NCI-H748 (cell line): ENCODE results near the gene IL32.
"Not testable (repeated sequence)": the region's sequence is repeated elsewhere in the genome, so short reads cannot be mapped to it uniquely, and the experiment has no call there.

Experiments used
- DNase-seq: peaks from one replicate; lab custom pipeline; 2025; ENCODE audit not compliant: unreplicated experiment; lab: John Stamatoyannopoulos, UW

IL32 gene

DNA sequence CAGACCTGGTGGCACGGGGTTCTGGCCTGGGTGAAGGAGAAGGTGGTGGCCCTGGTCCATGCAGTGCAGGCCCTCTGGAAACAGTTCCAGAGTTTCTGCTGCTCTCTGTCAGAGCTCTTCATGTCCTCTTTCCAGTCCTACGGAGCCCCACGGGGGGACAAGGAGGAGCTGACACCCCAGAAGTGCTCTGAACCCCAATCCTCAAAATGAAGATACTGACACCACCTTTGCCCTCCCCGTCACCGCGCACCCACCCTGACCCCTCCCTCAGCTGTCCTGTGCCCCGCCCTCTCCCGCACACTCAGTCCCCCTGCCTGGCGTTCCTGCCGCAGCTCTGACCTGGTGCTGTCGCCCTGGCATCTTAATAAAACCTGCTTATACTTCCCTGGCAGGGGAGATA lies 3.7 kb downstream of the IL32 start:
- not testable (repeated sequence) for DNase-seq

DNA sequence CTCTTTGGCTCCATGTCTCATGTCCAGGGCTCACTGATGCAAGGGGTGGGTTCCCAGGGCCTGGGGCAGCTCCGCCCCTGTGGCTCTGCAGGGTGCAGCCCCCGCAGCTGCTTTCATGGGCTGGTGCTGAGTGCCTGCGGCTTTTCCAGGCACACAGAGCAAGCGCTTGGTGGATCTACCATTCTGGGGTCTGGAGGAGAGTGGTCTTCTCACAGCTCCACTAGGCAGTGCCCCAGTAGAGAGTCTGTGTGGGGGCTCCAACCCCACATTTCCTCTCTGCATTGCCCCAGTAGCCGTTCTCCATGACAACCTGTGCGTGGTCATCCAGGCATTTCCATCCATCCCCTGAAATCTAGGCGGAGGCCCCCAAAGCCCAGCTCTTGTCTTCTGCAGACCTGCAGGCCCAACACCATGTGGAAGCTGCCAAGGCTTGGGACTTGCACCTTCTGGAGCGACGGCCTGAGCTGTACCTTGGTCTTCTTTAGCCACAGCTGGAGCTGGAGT lies 5.2 kb downstream of the IL32 start:
- DNase-seq = no peak

DNA sequence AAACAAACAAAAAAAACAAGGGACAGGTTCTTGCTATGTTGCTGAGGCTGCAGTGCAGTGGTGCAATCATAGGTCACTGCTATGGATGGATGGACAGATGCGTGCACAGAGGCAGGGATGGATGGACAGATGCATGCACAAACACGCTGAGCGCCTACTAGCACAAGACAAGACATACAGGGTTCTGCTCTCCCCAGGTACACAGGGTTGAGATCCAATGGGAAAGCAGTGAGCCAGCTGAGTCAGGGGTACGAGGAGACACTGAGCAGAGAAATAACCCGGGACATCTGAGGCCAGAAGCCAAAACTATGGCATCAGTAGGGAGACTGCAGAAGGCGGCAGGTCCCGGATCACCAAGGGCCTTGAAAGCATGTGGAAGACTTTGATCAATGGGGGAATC lies 6.2 kb downstream of the IL32 start:
- no peak for DNase-seq

DNA sequence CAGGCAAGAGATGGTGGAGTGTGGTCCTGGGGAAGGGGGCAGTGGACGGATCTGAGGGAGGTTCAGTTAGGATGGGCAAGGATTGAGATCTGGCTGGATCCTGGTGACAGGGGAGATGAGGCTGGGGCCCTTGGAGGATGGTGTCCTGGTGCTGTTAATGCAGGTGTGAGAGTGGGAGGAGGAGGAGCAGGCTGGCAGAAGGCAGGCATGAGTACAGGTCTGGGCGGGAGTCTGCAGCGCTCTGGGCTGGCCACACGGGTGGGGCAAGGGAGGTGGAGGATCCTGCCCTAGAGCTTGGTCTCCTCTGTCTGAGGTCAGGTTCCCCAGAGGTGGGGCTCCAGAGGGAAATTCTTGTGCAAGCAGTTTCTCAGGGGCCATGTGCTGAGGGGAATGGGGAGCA lies 6.7 kb downstream of the IL32 start:
- not testable (repeated sequence) for DNase-seq

DNA sequence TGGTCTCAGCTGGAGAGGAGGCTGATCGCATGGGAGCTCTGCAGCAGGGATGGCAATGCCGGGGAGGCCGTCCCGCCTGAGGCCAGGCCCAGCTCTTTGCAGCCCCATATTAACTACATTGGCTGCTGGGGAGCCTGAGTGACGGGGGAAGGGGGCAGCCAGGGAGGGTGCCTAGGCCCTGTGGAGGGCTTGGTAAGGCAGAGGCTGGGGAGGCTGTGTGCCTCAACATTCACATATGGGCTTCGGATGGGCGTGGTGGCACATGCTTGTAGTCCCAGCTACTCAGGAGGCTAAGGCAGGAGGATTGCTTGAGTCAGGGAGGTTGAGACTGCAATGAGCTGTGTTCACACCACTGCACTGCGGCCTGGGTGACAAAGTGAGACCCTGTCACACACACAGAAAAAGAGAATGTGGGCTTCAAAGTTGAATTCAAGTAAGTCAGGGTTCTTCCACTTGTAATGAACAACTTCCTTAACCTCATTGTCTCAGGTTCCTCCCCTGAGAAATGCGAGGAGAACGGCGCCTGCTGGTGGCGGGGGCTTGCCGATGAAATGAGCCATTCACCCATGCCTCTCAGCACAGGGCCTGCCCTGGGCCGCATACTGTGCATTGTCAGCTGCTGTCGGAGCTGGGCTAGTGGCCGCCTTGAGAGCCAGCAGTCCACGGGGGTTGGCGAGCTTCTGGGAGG lies 7.3 kb downstream of the IL32 start:
- DNase-seq = not testable (repeated sequence)

DNA sequence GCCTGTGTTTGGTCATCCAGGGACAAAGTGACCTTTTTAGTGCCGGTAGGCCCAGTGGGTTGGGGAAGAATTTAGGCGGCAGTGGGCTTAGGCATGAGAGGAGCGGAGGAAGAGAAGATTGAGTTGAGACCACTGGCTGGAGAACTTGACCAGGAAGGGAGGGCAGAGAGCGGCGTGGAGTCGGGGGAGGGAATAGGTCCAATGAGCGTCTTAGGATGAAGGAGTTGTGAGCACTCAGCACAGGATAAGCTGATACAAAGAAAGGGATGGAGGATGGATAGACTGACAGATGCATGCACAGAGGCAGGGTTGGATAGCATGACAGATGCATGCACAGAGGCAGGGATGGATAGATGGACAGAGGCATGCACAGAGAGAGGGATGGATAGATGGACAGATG lies 8.0 kb downstream of the IL32 start:
- no peak for DNase-seq

DNA sequence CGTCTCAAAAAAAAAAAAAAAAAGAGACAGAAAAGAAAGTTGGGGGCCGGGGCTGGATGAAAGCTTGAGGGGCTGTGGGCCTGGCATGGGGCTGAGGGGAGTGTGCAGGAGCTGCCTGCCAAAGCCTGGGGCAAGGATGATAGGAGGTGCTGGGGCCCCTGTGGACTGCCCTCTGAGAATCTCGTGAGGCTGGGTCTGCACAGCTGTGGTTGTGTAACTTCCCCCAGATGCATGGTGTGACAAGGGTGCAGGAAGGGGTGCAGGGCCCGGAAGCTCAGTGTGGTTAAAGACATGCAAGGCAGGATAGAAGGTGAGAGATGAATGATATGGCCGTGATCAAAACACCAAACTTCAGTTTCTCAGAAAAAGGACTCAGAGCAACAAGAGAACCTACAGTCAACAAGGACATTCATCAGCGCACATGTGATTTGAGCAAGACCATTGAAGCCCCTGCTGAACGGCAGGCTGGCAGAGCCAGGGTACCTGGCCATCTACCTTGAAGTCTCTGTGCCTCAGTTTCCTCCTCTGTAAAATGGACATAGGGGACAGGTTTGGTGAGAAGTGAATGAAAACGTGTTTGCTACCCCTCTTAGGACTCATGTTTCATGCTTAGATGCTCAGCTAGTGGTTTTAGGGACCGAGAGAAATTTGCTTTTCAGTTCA lies 9.6 kb downstream of the IL32 start:
- no peak for DNase-seq

DNA sequence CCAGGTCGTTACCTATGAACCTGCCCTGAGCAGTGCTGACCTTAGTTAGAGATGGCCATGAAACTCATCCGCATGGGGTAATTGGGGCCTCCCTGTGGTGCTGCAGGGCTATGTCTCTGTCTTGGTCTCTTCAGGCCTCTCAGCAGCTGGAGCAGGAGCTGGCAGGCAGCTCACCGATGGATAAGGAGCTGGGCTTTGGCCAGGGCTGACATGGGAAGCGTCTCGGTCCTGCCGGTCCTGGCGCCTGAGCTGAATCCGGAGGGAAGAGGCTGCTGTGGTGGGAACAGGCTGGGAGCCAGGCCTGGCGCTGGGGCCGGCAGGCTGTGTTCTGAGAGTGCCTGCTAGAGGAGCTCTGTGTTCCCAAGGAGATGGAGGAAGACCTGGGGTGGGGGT lies 10.1 kb downstream of the IL32 start:
- DNase-seq = no peak

DNA sequence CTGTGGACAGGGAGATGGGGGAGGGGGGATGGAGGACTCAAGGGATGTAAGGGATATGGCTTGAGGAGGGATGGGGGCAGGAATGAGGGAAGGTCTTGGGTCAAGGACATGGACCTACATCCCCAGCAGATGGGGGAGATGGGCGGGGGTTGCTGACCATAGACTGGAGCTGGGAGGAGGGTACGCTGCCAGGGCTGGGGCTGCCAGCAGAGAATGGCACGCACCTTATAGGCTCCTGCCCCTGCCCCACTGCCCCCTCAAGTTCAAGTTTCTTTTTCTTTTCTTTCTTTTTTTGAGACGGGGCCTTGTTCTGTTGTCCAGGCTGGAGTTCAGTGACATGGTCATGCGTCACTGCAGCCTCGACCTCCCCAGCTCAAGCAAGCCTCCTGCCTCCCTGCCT lies 10.5 kb downstream of the IL32 start:
- not testable (repeated sequence) for DNase-seq

DNA sequence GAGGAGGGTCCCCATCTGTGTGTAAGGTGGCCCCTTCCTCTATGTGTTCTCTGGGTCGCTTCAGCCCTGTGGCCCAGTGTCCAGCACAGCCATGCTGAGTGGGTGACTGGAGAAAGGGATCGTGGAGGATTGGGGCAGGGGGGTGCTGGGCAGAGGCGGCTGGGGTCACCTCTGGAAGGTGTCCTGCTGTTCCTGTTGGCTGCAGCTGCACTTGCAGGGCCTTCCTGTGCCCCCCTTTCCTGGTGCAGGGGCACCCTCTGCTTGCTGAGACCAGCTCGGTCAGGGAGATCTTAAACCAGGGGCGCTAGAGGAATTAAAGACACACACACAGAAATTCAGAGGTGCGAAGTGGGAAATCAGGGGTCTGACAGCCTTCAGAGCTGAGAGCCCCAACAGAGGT lies 11.1 kb downstream of the IL32 start:
- no peak for DNase-seq

DNA sequence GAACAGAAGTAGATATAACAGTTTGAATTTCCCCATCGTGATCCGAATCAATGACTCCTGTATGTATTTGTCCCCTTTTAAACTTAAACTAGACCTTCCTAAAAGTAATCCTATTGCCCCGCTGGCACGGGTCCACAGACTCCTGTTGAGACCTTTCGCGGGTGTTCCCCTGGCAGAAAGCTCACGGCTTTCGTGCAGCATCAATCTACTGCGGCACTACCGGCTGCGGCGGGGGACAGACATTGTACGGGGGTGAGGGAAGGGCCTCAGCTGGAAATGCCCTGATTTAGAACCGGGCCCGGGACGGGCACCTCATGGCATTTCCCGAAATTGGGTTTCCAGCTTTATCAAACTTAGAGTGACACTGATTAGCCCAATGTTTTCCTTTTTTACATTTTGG lies 14.6 kb downstream of the IL32 start:
- DNase-seq = no peak

DNA sequence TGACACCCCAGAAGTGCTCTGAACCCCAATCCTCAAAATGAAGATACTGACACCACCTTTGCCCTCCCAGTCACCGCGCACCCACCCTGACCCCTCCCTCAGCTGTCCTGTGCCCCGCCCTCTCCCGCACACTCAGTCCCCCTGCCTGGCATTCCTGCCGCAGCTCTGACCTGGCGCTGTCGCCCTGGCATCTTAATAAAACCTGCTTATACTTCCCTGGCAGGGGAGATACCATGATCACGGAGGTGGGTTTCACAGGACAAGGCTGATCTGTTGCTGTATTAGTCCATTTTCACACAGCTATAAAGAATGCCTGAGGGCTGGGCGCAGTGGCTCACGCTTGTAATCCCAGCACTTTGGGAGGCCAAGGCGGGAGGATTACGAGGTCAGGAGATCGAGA lies 16.5 kb downstream of the IL32 start:
- not testable (repeated sequence) for DNase-seq

DNA sequence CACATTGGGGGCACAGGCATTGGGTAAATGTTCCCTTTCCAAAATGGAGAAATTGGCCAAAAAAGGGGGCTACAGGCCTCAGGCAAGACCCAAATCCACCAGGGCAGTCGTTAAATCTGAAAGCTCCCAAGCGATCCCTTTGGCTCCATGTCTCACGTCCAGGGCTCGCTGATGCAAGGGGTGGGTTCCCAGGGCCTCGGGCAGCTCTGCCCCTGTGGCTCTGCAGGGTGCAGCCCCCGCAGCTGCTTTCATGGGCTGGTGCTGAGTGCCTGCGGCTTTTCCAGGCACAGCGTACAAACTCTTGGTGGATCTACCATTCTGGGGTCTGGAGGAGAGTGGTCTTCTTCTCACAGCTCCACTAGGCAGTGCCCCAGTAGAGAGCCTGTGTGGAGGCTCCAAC lies 18.0 kb downstream of the IL32 start:
- not testable (repeated sequence) for DNase-seq

DNA sequence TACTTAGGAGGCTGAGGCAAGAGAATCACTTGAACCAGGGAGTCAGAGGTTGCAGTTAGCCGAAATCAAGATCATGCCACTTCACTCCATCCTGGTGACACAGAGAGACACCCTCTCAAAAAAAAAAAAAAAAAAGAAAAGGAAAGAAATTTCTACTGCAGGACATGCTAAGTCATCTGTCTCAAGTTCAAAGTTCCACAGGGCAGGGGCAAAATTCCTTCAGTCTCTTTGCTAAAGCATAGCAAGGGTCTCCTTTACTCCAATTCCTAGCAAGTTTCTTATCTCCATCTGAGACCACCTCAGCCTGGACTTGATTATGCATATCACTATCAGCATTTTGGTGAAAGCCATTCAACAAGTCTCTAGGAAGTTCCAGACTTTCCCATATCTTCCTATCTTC lies 19.1 kb downstream of the IL32 start:
- DNase-seq = no peak

DNA sequence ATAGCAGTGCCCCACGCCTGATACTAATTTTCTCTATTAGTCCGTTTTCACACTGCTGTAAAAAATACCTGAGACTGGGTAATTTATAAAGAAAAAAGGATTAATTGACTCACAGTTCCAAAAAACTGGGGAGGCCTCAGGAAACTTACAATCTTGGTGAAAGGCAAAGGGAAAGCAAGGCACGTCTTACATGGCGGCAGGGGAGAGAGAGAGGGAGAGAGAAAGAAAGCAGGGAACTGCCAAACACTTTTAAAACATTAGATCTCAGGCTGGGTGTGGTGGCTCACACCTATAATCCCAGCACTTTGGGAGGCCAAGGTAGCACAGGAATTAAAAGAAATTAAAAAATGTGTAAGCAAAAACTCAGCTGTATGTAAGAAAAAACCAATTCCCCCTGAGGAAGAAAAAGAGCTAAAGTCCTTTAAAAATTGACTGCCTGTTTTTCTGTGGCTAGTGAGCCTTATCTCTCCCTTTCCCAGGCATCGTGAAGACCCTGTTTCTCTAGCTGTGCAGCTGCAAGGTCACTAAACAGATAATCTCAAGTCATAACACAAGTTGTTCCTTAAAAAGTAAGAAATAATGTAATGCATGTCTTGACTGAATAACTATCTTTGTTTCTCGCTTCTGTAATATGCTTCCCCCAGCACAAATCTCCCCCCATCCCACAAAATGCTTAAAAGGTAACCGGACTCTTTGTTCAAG lies 19.7 kb downstream of the IL32 start:
- no peak for DNase-seq

DNA sequence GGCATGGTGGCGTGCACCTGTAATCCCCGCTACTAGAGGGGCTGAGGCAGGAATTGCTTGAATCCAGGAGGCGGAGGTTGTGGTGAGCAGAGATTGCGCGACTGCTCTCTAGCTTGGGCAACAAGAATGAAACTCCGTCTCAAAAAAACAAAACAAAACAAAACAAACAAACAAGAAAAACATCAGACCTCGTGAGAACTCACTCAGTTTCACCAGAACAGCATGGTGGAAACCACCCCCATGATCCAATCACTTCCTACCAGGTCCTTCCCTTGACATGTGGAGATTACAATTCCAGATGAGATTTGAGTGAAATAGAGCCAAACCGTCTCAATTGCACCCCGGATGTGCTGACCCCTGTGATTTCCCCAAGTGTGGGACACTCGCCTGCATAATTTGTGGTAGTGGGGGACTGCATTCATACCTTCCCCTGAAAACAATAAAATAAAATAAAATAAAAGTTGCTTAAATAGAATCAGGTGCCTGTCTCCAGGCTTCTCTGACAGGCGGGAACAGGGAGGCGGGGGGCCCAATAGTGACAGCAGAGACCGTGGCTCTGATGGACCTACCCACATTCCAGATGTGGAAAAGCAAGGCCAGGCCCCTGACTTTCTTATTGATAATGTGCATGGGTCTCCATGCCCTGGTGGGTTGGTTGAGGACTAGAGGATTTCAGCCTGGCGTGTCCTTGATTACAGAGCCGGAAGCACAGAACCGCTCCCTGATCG lies 20.6 kb downstream of the IL32 start:
- DNase-seq = no peak

DNA sequence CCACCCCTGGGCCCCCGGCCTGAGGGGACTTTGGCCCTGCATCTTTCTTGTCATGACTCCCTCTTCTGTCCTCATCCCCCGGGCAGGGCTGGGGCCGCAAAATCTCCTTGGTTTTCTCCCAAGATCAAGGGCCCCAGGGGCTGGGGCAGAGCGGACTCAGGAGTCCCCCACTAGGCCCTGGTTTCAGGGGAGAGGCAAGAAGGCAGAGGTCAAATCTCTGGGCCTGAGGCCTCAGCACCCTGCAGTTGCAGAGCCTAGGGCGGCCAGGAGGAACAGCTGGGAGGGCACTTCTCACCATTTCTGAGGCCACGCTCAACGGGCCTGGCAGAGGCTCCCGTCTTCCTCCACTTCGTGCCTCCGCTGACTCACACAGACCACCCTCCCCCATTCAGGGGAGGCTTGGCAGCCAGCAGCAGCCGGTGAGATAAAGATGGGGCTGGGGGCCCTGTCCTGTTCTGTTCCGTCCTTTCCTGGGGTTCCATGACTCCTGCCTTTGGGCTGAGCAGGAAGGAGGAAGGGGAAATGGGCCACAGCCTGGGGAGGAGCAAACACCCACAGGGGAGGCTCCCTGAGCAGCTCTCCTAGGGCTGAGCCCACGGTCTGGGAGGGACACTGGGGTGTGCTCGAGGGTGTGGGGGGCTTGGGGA lies 21.3 kb downstream of the IL32 start:
- no peak for DNase-seq

DNA sequence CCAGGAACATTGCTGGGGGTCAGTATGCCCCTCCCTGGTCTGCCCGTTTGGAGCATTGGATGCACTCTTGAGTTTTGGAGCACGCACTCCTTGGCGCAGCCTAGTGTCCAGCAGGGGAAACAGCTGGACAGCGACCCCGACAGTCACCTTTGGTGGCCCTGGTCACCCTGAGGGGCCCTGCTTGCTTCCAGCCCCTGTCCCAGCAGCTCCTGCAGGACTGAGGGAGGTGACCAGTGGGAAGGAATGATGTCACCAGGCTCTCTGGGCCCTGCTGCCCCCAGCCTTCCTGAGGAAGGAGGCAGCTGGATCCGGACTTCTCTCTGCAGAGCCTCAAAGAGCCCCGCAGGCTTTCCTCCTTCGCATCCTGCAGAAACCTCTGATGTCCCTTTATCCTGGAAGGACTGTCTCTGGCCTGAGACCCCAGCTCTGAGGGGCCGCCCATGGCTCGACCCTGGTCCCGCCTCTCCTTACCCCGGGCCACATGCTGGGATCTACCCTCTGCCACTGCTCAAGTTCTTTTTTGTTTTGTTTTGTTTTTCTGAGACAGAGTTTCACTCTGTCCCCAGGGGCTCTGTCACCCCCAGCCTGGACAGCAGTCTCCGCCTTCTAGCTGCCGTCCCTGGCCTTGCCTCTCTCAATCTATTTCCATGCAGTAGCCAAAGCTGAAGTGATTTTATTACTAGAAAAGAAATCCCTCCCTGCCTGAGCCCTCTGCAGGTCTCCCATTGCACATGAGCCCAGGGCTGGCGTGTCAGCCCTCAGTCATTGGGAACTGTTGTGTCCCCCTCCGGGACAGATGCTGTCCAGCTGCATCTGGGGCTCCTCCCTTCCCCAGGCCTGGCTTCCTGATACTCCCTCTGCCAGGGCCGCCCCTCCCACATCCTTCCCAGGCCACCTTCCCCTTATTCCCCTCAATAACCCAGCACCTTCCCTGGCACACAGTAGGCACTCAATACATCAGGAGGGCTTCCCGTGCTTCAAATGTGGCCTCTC lies 22.1 kb downstream of the IL32 start:
- no peak for DNase-seq

DNA sequence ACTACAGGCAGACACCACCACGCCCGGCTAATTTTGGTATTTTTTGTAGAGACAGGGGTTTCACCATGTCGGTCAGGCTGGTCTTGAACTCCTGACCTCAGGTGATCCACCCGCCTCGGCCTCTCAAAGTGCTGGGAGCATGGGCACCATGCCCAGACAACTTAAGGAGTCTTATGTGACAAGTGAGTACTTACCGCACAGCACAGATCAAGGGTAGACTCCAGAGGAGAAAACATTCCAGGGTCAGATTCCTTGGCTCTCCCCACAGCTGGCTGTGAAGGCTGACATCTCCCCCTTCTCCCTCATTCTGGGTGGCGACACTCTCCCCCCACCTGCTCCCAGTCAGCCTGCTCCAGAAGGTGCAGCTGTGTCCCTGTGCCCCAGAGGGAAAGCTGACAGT lies 23.0 kb downstream of the IL32 start:
- no peak for DNase-seq
